ENCODE results near the gene MRPL49.

The MRPL49 gene

GRCh38 chr11:65125197-65126056, 3.3 kb downstream of the MRPL49 start:
- H3K4me3 ChIP-seq (replicated peaks in 1 of 2; ENCODE audit: low read depth in 2 of 2, low read length in 2 of 2) = no peak overlapping the region
- no peak for TF ChIP-seq CTCF (IDR thresholded peaks at IDR 0.05; ENCODE audit: low read depth, low read length)
- DNase-seq (ENCODE audit: low read depth in 2 of 2) = no peak

- no peak overlapping the region for H3K4me3 ChIP-seq (replicated peaks in 1 of 2; ENCODE audit: low read depth in 2 of 2, low read length in 2 of 2)
- TF ChIP-seq CTCF (IDR thresholded peaks at IDR 0.05; ENCODE audit: low read depth, low read length) = no peak
- DNase-seq (ENCODE audit: low read depth in 2 of 2) = no peak
Observed at GRCh38 chr11:65126624-65127274, 4.6 kb downstream of the MRPL49 start.

GRCh38 chr11:65127473-65128181, 5.5 kb downstream of the MRPL49 start:
- no peak overlapping the region for H3K4me3 ChIP-seq (replicated peaks in 1 of 2; ENCODE audit: low read depth in 2 of 2, low read length in 2 of 2)
- TF ChIP-seq CTCF (IDR thresholded peaks at IDR 0.05; ENCODE audit: low read depth, low read length) = no peak
- no peak for DNase-seq (ENCODE audit: low read depth in 2 of 2)

- TF ChIP-seq CTCF (IDR thresholded peaks at IDR 0.05; ENCODE audit: low read depth, low read length) = no peak
- no peak overlapping the region for H3K4me3 ChIP-seq (replicated peaks in 1 of 2; ENCODE audit: low read depth in 2 of 2, low read length in 2 of 2)
- no peak for DNase-seq (ENCODE audit: low read depth in 2 of 2)
Observed at GRCh38 chr11:65128182-65129145, 6.3 kb downstream of the MRPL49 start.

- no peak for DNase-seq (ENCODE audit: low read depth in 2 of 2)
- H3K4me3 ChIP-seq (replicated peaks in 1 of 2; ENCODE audit: low read depth in 2 of 2, low read length in 2 of 2) = no peak overlapping the region
- TF ChIP-seq CTCF (IDR thresholded peaks at IDR 0.05; ENCODE audit: low read depth, low read length) = no peak
Observed at GRCh38 chr11:65129649-65130441, 7.7 kb downstream of the MRPL49 start.

All from cardiac fibroblast (primary cell).